Measurements from ENCODE around the gene ANKRD44.
A peak's percentile ranks its signal among the peaks of the same experiment; 100 is the strongest.
"Not testable (repeated sequence)": the region's sequence is repeated elsewhere in the genome, so short reads cannot be mapped to it uniquely, and the experiment has no call there.

ANKRD44 gene

DNA sequence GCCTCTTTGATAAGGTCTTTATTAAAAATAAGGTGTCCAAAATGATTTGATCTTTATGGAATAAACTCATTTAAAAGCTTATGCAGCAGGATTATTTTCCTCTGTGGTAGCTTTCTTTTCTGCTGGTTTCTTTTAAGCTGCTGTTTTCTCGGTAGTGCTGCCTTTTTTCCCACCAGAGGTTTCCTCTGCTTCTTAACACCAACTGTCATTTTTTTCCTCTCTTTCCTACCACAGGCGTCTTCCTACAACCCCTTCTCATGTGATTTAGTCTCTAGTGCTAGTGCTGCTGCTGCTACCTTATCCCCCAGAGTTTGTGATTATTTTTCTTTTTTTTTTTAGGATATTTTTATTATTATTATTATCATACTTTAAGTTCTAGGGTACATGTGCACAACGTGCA lies 281.9 kb downstream of the ANKRD44 start:
- DNase-seq (ENCODE audit: low spot score), result no peak

DNA sequence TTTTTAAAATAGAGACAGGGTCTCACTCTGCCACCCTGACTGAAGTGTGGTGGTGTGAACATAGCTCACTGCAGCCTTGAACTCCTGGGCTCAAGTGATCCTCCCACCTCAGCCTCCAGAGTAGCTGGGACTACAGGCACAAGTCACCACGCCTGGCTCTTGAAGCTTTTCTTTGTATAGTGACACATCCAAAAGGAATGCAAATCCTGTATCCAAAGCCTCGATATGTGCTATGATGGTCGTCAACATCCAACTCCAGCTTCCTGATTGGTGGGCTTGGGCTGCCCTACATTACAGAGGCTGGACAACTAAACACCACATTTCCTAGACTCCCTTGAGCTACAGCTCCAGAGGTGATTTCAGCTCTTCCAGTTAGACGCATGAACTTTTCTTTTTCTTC lies 282.4 kb downstream of the ANKRD44 start:
- no peak for DNase-seq (ENCODE audit: low spot score)

DNA sequence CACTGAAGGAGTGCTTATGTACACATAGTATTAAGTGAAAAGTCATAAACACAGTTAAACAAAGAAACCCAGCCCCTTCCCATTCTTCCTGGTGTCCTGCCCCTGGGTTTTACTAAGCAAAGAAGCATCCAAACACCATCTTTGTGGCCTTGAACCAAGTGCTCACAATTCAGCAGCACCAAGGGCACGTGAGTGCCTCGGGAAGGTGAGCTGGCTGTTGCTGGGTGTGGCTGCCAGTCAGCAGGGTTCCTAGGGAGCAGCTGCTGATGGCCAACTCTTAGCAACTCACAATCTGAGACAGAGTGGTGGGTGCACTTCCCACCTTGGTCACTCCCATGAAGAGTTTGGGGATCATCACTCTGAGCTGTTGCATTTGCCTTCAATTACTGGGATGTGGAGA lies 286.4 kb downstream of the ANKRD44 start:
- DNase-seq (ENCODE audit: low spot score), result no peak

DNA sequence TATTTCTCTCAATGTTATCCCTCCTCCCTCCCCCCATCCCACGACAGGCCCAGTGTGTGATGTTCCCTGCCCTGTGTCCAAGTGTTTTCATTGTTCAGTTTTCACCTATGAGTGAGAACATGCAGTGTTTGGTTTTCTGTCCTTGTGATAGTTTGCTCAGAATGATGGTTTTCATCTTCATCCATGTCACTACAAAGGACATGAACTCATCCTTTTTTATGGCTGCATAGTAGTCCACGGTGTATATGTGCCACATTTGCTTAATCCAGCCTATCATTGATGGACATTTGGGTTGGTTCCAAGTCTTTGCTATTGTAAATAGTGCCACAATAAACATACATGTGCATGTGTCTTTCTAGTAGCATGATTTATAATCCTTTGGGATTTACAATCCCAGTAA lies 289.7 kb downstream of the ANKRD44 start:
- DNase-seq (ENCODE audit: low spot score), result not testable (repeated sequence)

DNA sequence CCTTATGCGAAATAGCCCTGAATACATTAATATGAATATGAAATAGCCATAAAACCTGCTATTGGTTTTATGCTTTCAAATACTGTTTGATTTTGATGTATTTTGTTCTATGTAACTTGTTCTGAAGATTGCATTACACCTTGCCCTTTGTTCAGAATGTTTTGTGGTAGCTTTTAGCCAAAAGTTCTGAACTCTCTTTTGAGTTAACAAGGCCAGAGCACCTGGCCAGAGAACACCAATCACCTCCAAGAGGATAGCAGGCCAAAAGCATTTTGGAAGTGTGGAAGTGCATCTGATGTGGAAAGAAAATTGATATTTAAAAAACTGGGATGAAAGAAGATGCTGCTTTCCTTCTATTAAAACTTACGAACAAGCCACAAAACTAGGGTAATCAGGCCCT lies 297.5 kb downstream of the ANKRD44 start:
- DNase-seq (ENCODE audit: low spot score), result no peak

DNA sequence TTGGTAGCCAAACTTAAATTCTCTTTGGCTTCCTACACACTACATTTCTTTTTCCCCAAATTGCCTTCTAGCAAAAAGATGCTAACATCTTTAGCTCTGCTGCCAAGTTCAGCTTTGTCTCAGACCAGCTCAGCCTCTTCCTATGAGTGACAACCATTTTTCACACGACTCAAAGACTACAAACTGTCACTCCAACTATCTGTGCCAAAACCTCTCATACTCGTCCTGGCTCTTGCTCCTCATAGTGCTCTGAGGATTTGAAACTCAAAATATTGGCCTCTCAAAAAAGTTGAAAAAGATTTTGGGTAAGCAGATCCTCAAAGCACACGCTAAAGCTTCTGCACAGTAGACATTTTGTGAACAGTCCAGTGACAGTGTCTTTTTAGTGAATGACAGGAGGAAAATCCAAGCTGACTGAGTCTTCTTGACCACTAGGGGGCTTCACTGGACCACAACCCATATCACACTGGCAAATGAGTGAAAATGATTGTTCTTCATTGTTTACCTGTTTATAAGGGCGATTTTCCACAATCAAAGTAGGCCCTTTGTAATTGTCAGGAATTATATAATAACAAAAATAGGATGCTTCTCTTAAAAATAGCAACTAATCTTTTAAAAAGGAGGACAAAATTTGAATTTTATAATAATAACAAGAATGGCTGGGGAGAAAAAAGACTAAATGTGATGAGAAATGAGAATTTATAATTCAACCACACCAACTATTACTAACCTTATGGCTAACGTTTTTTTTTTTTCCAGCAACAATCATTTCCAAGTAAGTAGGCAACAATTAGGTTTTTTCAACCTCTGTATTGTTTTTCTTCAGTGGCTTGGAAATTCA lies 298.6 kb downstream of the ANKRD44 start:
- peak; percentile 52 for DNase-seq (ENCODE audit: low spot score)

DNA sequence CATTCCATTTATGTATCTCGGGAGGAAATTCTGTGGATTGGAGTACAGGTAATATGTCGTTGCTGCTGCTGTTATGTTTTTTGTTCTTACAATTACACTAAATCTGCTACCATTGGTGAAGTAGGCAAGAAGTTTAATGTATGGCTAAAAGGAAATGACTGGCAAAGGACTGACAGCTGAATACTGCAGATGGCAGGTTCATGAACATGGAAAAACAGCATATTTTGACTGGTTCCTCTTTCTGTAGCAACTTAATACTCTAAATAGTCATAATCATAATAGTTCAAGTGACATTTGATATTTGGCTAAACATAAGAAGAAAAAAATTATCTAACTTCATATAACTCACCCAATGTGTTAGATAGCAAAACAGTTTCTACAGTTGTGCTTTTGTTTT lies 299.6 kb downstream of the ANKRD44 start:
- DNase-seq (ENCODE audit: low spot score), result no peak

DNA sequence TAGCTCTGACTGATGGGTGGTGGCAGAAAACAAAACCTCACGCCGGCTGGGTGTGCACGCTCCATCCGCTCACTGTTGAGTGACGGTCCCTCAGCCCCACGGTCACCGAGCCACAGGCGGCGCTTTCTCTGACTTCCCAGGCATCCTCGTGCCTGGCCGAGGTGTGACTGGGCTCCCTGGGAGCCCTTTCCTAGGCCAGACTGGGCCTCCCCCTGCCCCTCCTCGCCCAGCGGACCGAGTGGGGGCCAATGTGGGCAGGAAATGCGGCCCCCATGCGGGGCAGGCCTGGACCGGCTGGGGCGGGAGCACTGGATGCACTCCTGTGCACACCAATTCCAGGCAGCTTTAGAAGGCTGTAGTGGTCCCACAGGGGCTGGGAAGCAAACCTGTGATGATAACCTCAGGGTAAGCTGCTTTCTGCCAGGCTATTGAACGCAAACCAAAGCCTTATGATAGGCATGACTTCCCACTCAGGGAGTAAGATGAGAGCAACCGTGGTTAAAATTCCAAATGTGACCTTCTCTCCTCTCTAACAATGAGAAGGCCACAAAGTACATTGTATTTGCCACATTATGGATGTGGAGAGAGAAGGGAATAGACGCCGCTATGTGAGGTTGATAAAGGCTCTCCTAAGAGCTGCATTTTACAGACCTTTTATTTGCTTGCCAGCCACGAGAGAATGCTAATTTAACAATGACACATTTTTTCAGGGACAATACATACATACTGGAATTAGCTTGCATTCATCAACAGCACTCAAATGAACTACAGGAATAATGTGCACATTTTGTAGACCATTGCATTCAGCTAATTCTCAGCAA lies 300.2 kb downstream of the ANKRD44 start:
- DNase-seq (ENCODE audit: low spot score), result no peak

- not testable (repeated sequence) for DNase-seq (ENCODE audit: low spot score)
These were observed 301.7 kb downstream of the ANKRD44 start for GRCh38 chr2:197008741-197009341.

GRCh38 chr2:197007716-197008628 lies 302.6 kb downstream of the ANKRD44 start:
- no peak for DNase-seq (ENCODE audit: low spot score)

DNA sequence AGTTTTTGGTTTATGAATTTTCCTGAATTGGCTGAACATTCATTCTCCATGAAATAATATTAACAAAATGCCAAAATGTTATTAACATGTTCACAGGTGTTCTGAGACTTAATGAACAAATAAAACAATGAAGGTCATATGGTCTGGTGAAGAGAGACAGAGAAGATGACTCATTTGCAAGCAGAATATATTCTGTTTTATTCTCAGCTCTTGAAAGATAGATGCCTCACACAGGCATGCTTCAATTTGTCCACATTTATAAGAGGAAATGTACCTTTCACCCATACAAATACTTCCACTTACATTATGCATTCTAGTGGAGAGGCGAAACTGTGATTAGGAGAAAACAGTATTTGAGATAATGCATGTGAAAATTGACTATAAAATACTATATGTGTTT lies 308.7 kb downstream of the ANKRD44 start:
- DNase-seq (ENCODE audit: low spot score), result no peak

DNA sequence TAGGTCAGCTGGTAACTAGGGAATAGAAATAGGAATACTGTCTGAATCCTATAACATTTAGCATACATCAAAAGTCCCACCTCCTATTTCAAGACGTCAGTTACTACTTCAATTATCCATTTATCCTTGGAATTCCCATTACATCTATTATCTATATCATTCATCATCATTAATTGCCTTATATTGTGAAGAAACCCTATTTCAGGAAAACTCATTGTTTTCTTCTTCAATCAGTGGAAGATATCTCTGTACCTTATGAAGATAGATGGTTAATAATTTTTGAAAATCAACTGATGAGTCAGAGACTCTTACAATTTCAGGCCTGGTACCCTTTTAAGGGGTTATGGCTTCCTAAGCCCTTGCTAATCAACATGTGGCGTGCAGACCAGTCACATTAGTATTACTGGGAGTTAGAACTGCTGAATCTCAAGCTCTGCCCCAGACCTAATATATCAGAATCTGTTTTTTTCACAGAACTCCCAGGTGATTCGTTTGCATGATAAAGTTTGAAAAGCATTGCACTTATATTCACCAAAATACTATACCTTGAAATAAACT lies 314.7 kb downstream of the ANKRD44 start:
- no peak for DNase-seq (ENCODE audit: low spot score)

GRCh38 chr2:196994764-196995163 lies 315.8 kb downstream of the ANKRD44 start:
- DNase-seq (ENCODE audit: low spot score), result no peak

GRCh38 chr2:196993617-196994016 lies 317.0 kb downstream of the ANKRD44 start:
- DNase-seq (ENCODE audit: low spot score), result no peak

GRCh38 chr2:196992466-196992865 lies 318.1 kb downstream of the ANKRD44 start:
- DNase-seq (ENCODE audit: low spot score), result no peak

GRCh38 chr2:196990788-196991461 lies 319.7 kb downstream of the ANKRD44 start:
- no peak for DNase-seq (ENCODE audit: low spot score)

GRCh38 chr2:196990092-196990491 lies 320.5 kb downstream of the ANKRD44 start:
- no peak for DNase-seq (ENCODE audit: low spot score)

DNA sequence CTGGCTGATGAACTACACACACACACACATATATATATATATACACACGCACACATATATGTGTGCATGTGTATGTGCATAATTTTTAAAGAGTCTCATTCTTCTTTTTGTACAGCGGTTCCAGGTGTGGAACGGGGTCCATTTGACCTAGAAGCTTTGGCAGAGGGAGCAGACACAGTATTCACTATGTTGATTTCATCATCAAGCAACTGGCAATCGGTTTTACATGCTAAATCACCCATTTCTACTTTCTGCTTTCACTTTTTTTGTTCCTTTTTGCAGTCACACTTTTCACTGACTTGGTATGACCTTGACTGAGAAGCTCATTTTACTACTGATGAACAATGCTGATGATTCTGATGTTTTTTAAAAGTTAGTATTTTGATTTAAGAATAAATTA lies 321.1 kb downstream of the ANKRD44 start:
- DNase-seq (ENCODE audit: low spot score), result no peak

- DNase-seq (ENCODE audit: low spot score), result no peak
These were observed 321.9 kb downstream of the ANKRD44 start for GRCh38 chr2:196988639-196989038.

DNA sequence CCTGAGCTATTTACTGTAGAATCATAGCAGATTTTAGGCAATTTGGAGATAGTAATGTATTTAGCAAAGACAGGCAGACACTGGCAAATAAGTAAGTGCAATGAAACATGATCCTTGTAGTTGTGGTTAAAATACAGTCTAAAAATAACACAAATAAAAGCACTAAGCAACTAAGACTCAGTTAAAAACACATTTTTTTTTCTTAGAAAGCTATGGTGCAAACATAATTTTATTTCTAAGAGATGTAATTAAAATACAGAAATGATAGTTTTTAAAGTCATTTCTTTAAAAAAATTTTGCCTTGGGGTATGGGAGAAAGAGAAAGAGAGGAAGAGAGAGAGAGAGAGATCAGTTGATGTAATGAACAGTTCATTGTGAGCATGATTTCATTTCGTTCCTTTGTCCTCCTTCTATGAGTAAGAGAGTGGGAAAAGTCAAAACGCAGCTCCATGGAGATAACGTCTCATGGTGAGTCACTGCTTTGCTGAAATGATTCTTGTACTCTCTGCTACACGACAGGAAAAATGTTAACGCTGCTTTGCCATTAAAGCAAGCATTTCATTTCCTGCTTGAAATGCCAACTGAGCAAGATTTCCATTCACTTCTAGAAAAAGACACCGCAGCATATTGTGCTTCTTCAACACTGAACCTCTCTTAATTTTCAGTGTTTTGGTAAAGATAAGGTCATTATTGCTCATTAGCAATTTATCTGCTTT lies 322.8 kb downstream of the ANKRD44 start:
- peak; percentile 50 for DNase-seq (ENCODE audit: low spot score)

Data from CD4-positive, alpha-beta T cell treated with Interleukin-2 at 100 ng/mL for 4 hours (primary cell).